OCI-LY1 (cell line): ENCODE measurements around the gene ZNF208.
"Not testable (repeated sequence)": the region's sequence is repeated elsewhere in the genome, so short reads cannot be mapped to it uniquely, and the experiment has no call there.

Experiments
- H2AFZ ChIP-seq: fragments of 200-600 bp; sonication (generic), shearing (Covaris generic); 2 replicates; pipeline ENCODE4 v1.6.0; 2014; ENCODE audit warnings: antibody characterized with exemption, mild to moderate bottlenecking, low read length
- H3F3A ChIP-seq: fragments of 200-600 bp; sonication (generic), shearing (Covaris generic); 2 replicates; pipeline ENCODE4 v1.6.0; 2014; ENCODE audit warnings: mild to moderate bottlenecking, antibody characterized with exemption, low read length, moderate library complexity; ENCODE audit not compliant: insufficient read depth
- H3K27ac ChIP-seq: fragments of 200-600 bp; sonication (generic); 2 replicates; pipeline ENCODE4 v1.5.1; 2014; ENCODE audit warnings: low read length, mixed run types, mild to moderate bottlenecking, low read depth; ENCODE audit not compliant: poor library complexity, severe bottlenecking
- H3K27me3 ChIP-seq: fragments of 200-600 bp; sonication (generic); 2 replicates; pipeline ENCODE4 v1.6.0; 2014; ENCODE audit warnings: antibody characterized with exemption, mild to moderate bottlenecking, low read length, moderate library complexity; ENCODE audit not compliant: insufficient read depth
- H3K36me3 ChIP-seq: fragments of 200-600 bp; sonication (generic); 2 replicates; pipeline ENCODE4 v1.6.1; 2014; ENCODE audit warnings: mild to moderate bottlenecking, antibody characterized with exemption, low read length, moderate library complexity, mixed read lengths; ENCODE audit not compliant: insufficient read depth
- H3K4me1 ChIP-seq: fragments of 200-600 bp; sonication (generic); 2 replicates; pipeline ENCODE4 v1.5.1; 2014; ENCODE audit warnings: mild to moderate bottlenecking, low read length, moderate library complexity; ENCODE audit not compliant: insufficient read depth, severe bottlenecking
- H3K4me2 ChIP-seq: fragments of 200-600 bp; sonication (generic), shearing (Covaris generic); 2 replicates; pipeline ENCODE4 v1.6.1; 2014; ENCODE audit warnings: low read length
- H3K4me3 ChIP-seq: fragments of 200-600 bp; sonication (generic); 2 replicates; pipeline ENCODE4 v1.5.1; 2014; ENCODE audit warnings: low read length, low read depth, mild to moderate bottlenecking, mixed read lengths; ENCODE audit not compliant: poor library complexity, severe bottlenecking
- H3K79me2 ChIP-seq: fragments of 200-600 bp; shearing (Covaris generic); 2 replicates; pipeline ENCODE4 v1.6.1; 2016; ENCODE audit warnings: mixed run types, low read length, mixed read lengths; ENCODE audit not compliant: insufficient read depth
- H3K9ac ChIP-seq: fragments of 200-600 bp; sonication (generic), shearing (Covaris generic); 2 replicates; pipeline ENCODE4 v1.6.1; 2014; ENCODE audit warnings: mild to moderate bottlenecking, low read length, mixed read lengths
- H3K9me2 ChIP-seq: fragments of 200-600 bp; sonication (generic), shearing (Covaris generic); 2 replicates; pipeline ENCODE4 v1.6.1; 2014; ENCODE audit warnings: low read depth, mild to moderate bottlenecking, low read length, mixed read lengths
- H3K9me3 ChIP-seq: fragments of 200-600 bp; shearing (Covaris generic); 2 replicates; pipeline ENCODE4 v1.6.1; 2014; ENCODE audit warnings: low read length, mixed read lengths
- H4K20me1 ChIP-seq: fragments of 200-600 bp; sonication (generic), shearing (Covaris generic); 2 replicates; pipeline ENCODE4 v1.6.0; 2016; ENCODE audit warnings: mild to moderate bottlenecking, low read length; ENCODE audit not compliant: insufficient read depth
- EZH2 ChIP-seq: fragments of 200-600 bp; sonication (generic), shearing (Covaris generic); IDR thresholded peaks from 2 replicates; pipeline ENCODE4 v1.8.0; 2017; ENCODE audit warnings: borderline replicate concordance, mixed run types, mild to moderate bottlenecking, antibody characterized with exemption, low read length, moderate library complexity, mixed read lengths
- TF ChIP-seq, protein P1 (sequence below): fragments of 200-600 bp; sonication (generic), shearing (Covaris generic); IDR thresholded peaks from 2 replicates; pipeline ENCODE4 v1.5.1; 2017; ENCODE audit warnings: mild to moderate bottlenecking, antibody characterized with exemption, low read length, moderate library complexity, mixed read lengths

ZNF208 gene

DNA sequence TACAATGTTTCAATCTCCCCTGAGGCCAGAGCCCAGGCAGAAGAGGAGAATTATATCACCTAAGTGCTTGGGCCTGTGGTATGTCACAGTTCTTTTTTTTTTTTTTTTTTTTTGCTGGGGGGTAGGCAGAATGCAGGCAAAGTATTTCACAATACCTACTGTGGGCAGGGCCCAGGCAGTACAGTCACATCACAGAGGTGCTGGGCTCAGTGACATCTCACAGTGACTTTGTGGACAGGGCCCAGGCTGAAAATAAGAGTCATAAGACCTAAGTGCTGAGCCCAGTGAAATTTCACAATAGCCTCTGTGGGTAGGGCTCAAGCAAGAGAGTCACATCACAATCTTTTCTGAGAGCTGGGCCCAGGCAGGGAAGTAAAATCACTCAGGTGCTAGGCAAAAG lies 15.9 kb upstream of the ZNF208 start:
- Histone ChIP-seq H3K36me3 (no peaks in the 10 kb centered on the region), H3K9me2 (no peaks in the 10 kb centered on the region), H3K9ac (no peak overlapping the region), H3K27ac (no peak overlapping the region), H3K27me3 (no peaks in the 10 kb centered on the region), H3K4me3 (no peak overlapping the region), H2AFZ (no peak overlapping the region), H3K4me1 (no peaks in the 10 kb centered on the region), H4K20me1 (no peaks in the 10 kb centered on the region), H3K9me3 (no peaks in the 10 kb centered on the region), H3F3A (no peaks in the 10 kb centered on the region), H3K4me2 (no peak overlapping the region), H3K79me2 (no peaks in the 10 kb centered on the region)
- no peak for TF ChIP-seq EZH2
- TF ChIP-seq, protein P1, sequence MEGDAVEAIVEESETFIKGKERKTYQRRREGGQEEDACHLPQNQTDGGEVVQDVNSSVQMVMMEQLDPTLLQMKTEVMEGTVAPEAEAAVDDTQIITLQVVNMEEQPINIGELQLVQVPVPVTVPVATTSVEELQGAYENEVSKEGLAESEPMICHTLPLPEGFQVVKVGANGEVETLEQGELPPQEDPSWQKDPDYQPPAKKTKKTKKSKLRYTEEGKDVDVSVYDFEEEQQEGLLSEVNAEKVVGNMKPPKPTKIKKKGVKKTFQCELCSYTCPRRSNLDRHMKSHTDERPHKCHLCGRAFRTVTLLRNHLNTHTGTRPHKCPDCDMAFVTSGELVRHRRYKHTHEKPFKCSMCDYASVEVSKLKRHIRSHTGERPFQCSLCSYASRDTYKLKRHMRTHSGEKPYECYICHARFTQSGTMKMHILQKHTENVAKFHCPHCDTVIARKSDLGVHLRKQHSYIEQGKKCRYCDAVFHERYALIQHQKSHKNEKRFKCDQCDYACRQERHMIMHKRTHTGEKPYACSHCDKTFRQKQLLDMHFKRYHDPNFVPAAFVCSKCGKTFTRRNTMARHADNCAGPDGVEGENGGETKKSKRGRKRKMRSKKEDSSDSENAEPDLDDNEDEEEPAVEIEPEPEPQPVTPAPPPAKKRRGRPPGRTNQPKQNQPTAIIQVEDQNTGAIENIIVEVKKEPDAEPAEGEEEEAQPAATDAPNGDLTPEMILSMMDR, result no peak

DNA sequence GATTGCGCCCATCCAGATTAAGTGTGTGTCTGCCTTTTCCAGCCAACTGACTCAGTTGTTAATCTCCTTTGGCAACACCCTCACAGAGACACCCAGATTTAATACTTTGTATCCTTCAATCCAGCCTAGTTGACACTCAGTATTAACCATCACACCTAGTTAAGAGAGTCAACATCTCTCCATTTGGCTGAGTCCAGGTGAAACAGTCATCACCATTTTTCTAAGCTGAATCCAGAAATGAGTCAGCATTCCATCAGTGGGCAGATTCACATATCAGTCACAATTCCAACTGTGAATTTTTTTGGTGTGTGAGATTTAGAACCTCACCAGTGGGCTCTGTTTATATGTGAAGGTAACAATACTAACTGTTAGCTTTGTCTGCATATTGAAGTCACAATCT lies 14.8 kb upstream of the ZNF208 start:
- H3K9me3 ChIP-seq, H3K9me2 ChIP-seq, H3K79me2 ChIP-seq, H3K4me3 ChIP-seq, H3K9ac ChIP-seq, H3K27me3 ChIP-seq, H2AFZ ChIP-seq, H3K27ac ChIP-seq, H4K20me1 ChIP-seq, H3K4me2 ChIP-seq, H3F3A ChIP-seq, H3K4me1 ChIP-seq, H3K36me3 ChIP-seq: not testable (repeated sequence)

DNA sequence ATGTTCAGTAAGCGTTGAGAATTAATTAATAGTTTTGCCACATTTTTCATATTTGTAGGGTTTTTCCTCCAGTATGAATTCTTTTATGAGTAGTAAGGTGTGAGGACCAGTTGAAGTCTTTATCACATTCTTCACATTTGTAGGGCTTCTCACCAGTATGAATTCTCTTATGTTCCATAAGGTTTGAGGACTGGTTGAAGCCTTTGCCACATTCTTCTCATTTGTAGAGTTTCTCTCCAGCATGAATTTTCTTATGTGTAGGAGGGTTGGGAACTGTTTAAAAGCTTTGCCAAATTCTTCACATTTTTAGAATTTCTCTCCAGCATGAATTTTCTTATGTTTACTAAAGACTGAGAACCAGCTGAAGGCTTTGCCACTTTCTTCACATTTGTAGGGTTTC lies 40.3 kb downstream of the ZNF208 start:
- Histone ChIP-seq H3F3A (no peaks in the 10 kb centered on the region), H3K9me3 (peaks cover 14% of the 10 kb centered on the region; the same call in 1 of the 2 replicates), H3K27me3 (no peaks in the 10 kb centered on the region), H3K4me2 (no peak overlapping the region), H3K27ac (no peak overlapping the region), H4K20me1 (no peaks in the 10 kb centered on the region), H3K36me3 (no peaks in the 10 kb centered on the region), H3K79me2 (no peaks in the 10 kb centered on the region), H3K9me2 (no peaks in the 10 kb centered on the region), H3K4me3 (no peak overlapping the region), H3K9ac (no peak overlapping the region), H2AFZ (no peak overlapping the region), H3K4me1 (no peaks in the 10 kb centered on the region)
- no peak for TF ChIP-seq EZH2
- TF ChIP-seq, protein P1, result no peak

DNA sequence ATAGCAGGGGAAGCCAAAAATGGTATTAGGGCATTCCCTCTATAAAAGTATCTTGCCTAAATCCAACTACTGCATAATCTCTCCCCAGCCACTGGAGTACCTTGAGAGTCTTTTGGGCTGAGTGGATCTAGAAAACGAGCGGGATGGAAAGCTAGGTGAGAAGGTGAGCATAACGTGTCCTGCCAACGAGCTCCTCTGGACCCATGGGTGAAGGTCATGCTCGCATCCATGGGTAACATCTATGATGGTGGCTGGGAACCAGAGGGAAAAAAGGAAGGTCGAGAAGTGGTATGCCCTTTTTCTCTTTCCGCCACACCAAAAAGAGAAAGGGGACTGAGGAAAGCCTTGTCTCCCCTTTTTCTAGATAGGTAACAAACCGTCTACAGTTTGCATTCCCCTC lies 63.0 kb downstream of the ZNF208 start:
- Histone ChIP-seq H2AFZ (no peak overlapping the region), H3K4me2 (no peak overlapping the region), H3K4me3 (no peak overlapping the region), H3K79me2 (no peaks in the 10 kb centered on the region), H3F3A (no peaks in the 10 kb centered on the region), H3K9me3 (peaks cover 5% of the 10 kb centered on the region; the same call in 1 of the 2 replicates), H3K27me3 (no peaks in the 10 kb centered on the region), H4K20me1 (no peaks in the 10 kb centered on the region), H3K27ac (no peak overlapping the region), H3K9me2 (no peaks in the 10 kb centered on the region), H3K36me3 (no peaks in the 10 kb centered on the region), H3K4me1 (no peaks in the 10 kb centered on the region), H3K9ac (no peak overlapping the region)
- TF ChIP-seq EZH2, result no peak
- TF ChIP-seq, protein P1, result no peak
